ENCODE results near the gene APOA1. TPM values are rescaled to one million over a fixed set of nuclear protein-coding genes. Genes with fewer than 3 reads are reported as not detected.

Gene APOA1
- total and polyA plus RNA-seq, 2 of the 4 experiments (the other 2 are of a cell fraction), result 0.18 to 0.89 TPM

GRCh38 chr11:116875194-116875593, 37.8 kb upstream of the APOA1 start:
- no peak overlapping the region for H4K8ac ChIP-seq (ENCODE audit: low read depth in 2 of 2, low read length in 2 of 2)
- no peak overlapping the region for H3K27ac ChIP-seq (ENCODE audit: insufficient read depth, low read length)
- no peak overlapping the region for H3K9ac ChIP-seq (ENCODE audit: low read depth, low read length)
- H2BK5ac ChIP-seq (ENCODE audit: low read depth, low read length, poor library complexity, severe bottlenecking), result no peak overlapping the region
- no CpG with 5 or more reads among the region's 7 CpGs for whole genome bisulfite sequencing, 2 experiments (ENCODE audit: extremely low coverage in 2 of 2, insufficient read length in 1 of 2)
- no peak for ATAC-seq (ENCODE audit: low read depth)
- no peak overlapping the region for H3K4me2 ChIP-seq (ENCODE audit: low read depth, low read length)
- H2BK20ac ChIP-seq (ENCODE audit: low read depth, low read length), result no peak overlapping the region
- H3K4ac ChIP-seq (ENCODE audit: low read depth, low read length), result no peak overlapping the region
- DNase-seq, result no peak
- BruUV-seq (replicated peaks), result no TSS peak
- TF ChIP-seq RCOR1 (IDR thresholded peaks at IDR 0.05; ENCODE audit: insufficient replicate concordance, low read length) (no peak), MXI1 (IDR thresholded peaks at IDR 0.05; ENCODE audit: borderline replicate concordance, low read depth, low read length) (no peak), USF2 (IDR thresholded peaks at IDR 0.05; ENCODE audit: low read depth, low read length) (no peak), BHLHE40 (IDR thresholded peaks at IDR 0.05; ENCODE audit: low read depth, low read length) (no peak), FOS (IDR thresholded peaks at IDR 0.05; ENCODE audit: low read depth, low read length) (no peak), NFE2L2 (IDR thresholded peaks at IDR 0.05; ENCODE audit: low read depth, low read length) (no peak), ELK1 (IDR thresholded peaks at IDR 0.05; ENCODE audit: borderline replicate concordance, low read depth, low read length) (no peak), CEBPB (IDR thresholded peaks at IDR 0.05; ENCODE audit: low read depth, low read length) (no peak), SMC3 (IDR thresholded peaks at IDR 0.05; ENCODE audit: low read depth, low read length) (no peak), CTCF (conservative IDR thresholded peaks at IDR 0.05; ENCODE audit: low read depth, low read length) (no peak)
- ChIA-PET CTCF (no interaction called here), POLR2A (ENCODE audit: unreplicated experiment) (no interaction called here)
- H2AK9ac ChIP-seq (replicated peaks; ENCODE audit: low read depth, low read length, poor library complexity), result no peak overlapping the region
- H3K9me3 ChIP-seq (ENCODE audit: control insufficient read depth, insufficient read depth, low read length), result no peaks in the 10 kb centered on the region
- no peak overlapping the region; the same call in 1 of the 2 replicates for H2AK5ac ChIP-seq (ENCODE audit: low read depth, low read length)
- no peak overlapping the region for H2AFZ ChIP-seq (replicated peaks; ENCODE audit: low read length, poor library complexity)
- no peak overlapping the region for H3K18ac ChIP-seq (ENCODE audit: low read depth, low read length)
- no peak overlapping the region for H2BK120ac ChIP-seq (ENCODE audit: low read depth, low read length)
- peaks cover 3 to 13% of the 10 kb centered on the region in 2 experiments; a peak in 3 of 4 replicates for H3K79me1 ChIP-seq (ENCODE audit: low read depth in 1 of 2, low read length in 2 of 2)
- dilution Hi-C loops (cut with HindIII; ENCODE audit: low sequenced_read_pairs, unreplicated experiment) (no loop called here), intact Hi-C loops (cut with micrococcal nuclease) (no loop called here), in situ Hi-C loops (cut with MboI; ENCODE audit: low sequenced_read_pairs) (loop anchor here (5.0 to 10.0 kb wide), 2 partner anchors 227 to 350 kb away; no protein-coding TSS in a partner anchor)
- no peak overlapping the region for H4K5ac ChIP-seq (ENCODE audit: low read depth, low read length)
- H4K91ac ChIP-seq (ENCODE audit: insufficient read depth, low read depth, low read length), result no peak overlapping the region
- peaks cover 19% of the 10 kb centered on the region for H3K9me1 ChIP-seq (ENCODE audit: insufficient read depth, low read length)
- no peak overlapping the region for H3K23ac ChIP-seq (ENCODE audit: low read depth, low read length)
- H3K14ac ChIP-seq (replicated peaks; ENCODE audit: low read depth, low read length), result no peak overlapping the region
- peaks cover 22% of the 10 kb centered on the region for H3K36me3 ChIP-seq (ENCODE audit: control insufficient read depth, insufficient read depth, low read length)
- no peak overlapping the region for H3K4me3 ChIP-seq (ENCODE audit: insufficient read depth, low read depth, low read length)
- no peaks in the 10 kb centered on the region for H3K27me3 ChIP-seq (ENCODE audit: control insufficient read depth, insufficient read depth, low read length)
- H3K4me1 ChIP-seq (ENCODE audit: control insufficient read depth, insufficient read depth, low read length), result peaks cover 2% of the 10 kb centered on the region; the same call in 1 of the 2 replicates
- no peak overlapping the region for H2BK15ac ChIP-seq (ENCODE audit: low read depth, low read length)
- H3K56ac ChIP-seq (ENCODE audit: extremely low read depth, insufficient read depth, low read length), result no peak overlapping the region
- no peaks in the 10 kb centered on the region for H4K20me1 ChIP-seq (ENCODE audit: insufficient read depth, low read length)

All from IMR-90 (cell line).